ENCODE data around the gene CSAG2.
"Not testable (repeated sequence)": the region's sequence is repeated elsewhere in the genome, so short reads cannot be mapped to it uniquely, and the experiment has no call there.

Gene CSAG2

GRCh38 chrX:152709173-152709572 is at the start of gene CSAG2:
Gene CSAG2 (minus strand): TSS chrX:152709273. CDS start chrX:152709112, 161 bp downstream.
- H4K20me1 ChIP-seq (ENCODE audit: insufficient read depth, low read length); DNase-seq; ATAC-seq (ENCODE audit: insufficient read depth, low read depth); H3K4me2 ChIP-seq (ENCODE audit: insufficient read depth, low read length); H3K4me1 ChIP-seq (ENCODE audit: insufficient read depth, low read length); H3K9ac ChIP-seq (ENCODE audit: low read depth, low read length); H3K79me2 ChIP-seq (ENCODE audit: insufficient read depth, low read length); H3K9me3 ChIP-seq (ENCODE audit: insufficient read depth, low read length, severe bottlenecking); H3K36me3 ChIP-seq (ENCODE audit: insufficient read depth, low read length); H3K4me3 ChIP-seq (ENCODE audit: low read depth in 1 of 2, low read length in 2 of 2); H3K27ac ChIP-seq (ENCODE audit: low read length); H3K27me3 ChIP-seq (ENCODE audit: insufficient read depth, low read length, poor library complexity); H2AFZ ChIP-seq (ENCODE audit: low read depth, low read length): not testable (repeated sequence)

GRCh38 chrX:152754871-152755270 is 45.8 kb upstream of the CSAG2 start:
- not testable (repeated sequence) for H3K79me2 ChIP-seq (ENCODE audit: insufficient read depth, low read length); H3K4me3 ChIP-seq (ENCODE audit: low read depth in 1 of 2, low read length in 2 of 2); H2AFZ ChIP-seq (ENCODE audit: low read depth, low read length); H3K27me3 ChIP-seq (ENCODE audit: insufficient read depth, low read length, poor library complexity); H3K36me3 ChIP-seq (ENCODE audit: insufficient read depth, low read length); DNase-seq; H4K20me1 ChIP-seq (ENCODE audit: insufficient read depth, low read length); H3K4me2 ChIP-seq (ENCODE audit: insufficient read depth, low read length); H3K4me1 ChIP-seq (ENCODE audit: insufficient read depth, low read length); ATAC-seq (ENCODE audit: insufficient read depth, low read depth); H3K27ac ChIP-seq (ENCODE audit: low read length); H3K9me3 ChIP-seq (ENCODE audit: insufficient read depth, low read length, severe bottlenecking); H3K9ac ChIP-seq (ENCODE audit: low read depth, low read length)

- DNase-seq; H3K36me3 ChIP-seq (ENCODE audit: insufficient read depth, low read length); H3K4me3 ChIP-seq (ENCODE audit: low read depth in 1 of 2, low read length in 2 of 2); H3K27ac ChIP-seq (ENCODE audit: low read length); H3K4me1 ChIP-seq (ENCODE audit: insufficient read depth, low read length); H3K4me2 ChIP-seq (ENCODE audit: insufficient read depth, low read length); H4K20me1 ChIP-seq (ENCODE audit: insufficient read depth, low read length); H3K27me3 ChIP-seq (ENCODE audit: insufficient read depth, low read length, poor library complexity); H3K9me3 ChIP-seq (ENCODE audit: insufficient read depth, low read length, severe bottlenecking); H3K9ac ChIP-seq (ENCODE audit: low read depth, low read length); H2AFZ ChIP-seq (ENCODE audit: low read depth, low read length); H3K79me2 ChIP-seq (ENCODE audit: insufficient read depth, low read length); ATAC-seq (ENCODE audit: insufficient read depth, low read depth): not testable (repeated sequence)
Measured at GRCh38 chrX:152753686-152754650, 44.9 kb upstream of the CSAG2 start, which contains the start of gene MAGEA2. Gene MAGEA2 (minus strand): TSS chrX:152753842. CDS start chrX:152751363, 2,479 bp downstream.

GRCh38 chrX:152738560-152738959 is 29.5 kb upstream of the CSAG2 start:
- ATAC-seq (ENCODE audit: insufficient read depth, low read depth) = no peak
- Histone ChIP-seq H3K27me3 (ENCODE audit: insufficient read depth, low read length, poor library complexity) (no peaks in the 10 kb centered on the region), H4K20me1 (ENCODE audit: insufficient read depth, low read length) (no peaks in the 10 kb centered on the region)

GRCh38 chrX:152736528-152736927 is 27.5 kb upstream of the CSAG2 start:
- not testable (repeated sequence) for H3K4me2 ChIP-seq (ENCODE audit: insufficient read depth, low read length); H3K79me2 ChIP-seq (ENCODE audit: insufficient read depth, low read length); H3K9me3 ChIP-seq (ENCODE audit: insufficient read depth, low read length, severe bottlenecking); DNase-seq; H4K20me1 ChIP-seq (ENCODE audit: insufficient read depth, low read length); H3K9ac ChIP-seq (ENCODE audit: low read depth, low read length); H2AFZ ChIP-seq (ENCODE audit: low read depth, low read length); H3K4me3 ChIP-seq (ENCODE audit: low read depth in 1 of 2, low read length in 2 of 2); ATAC-seq (ENCODE audit: insufficient read depth, low read depth); H3K27ac ChIP-seq (ENCODE audit: low read length); H3K4me1 ChIP-seq (ENCODE audit: insufficient read depth, low read length); H3K36me3 ChIP-seq (ENCODE audit: insufficient read depth, low read length); H3K27me3 ChIP-seq (ENCODE audit: insufficient read depth, low read length, poor library complexity)

More at GRCh38 chrX:152738560-152738959, 29.5 kb upstream of the CSAG2 start:
- Histone ChIP-seq H3K27ac (ENCODE audit: low read length) (no peak overlapping the region), H2AFZ (ENCODE audit: low read depth, low read length) (no peak overlapping the region), H3K9me3 (ENCODE audit: insufficient read depth, low read length, severe bottlenecking) (no peaks in the 10 kb centered on the region), H3K9ac (ENCODE audit: low read depth, low read length) (no peak overlapping the region), H3K4me1 (ENCODE audit: insufficient read depth, low read length) (no peaks in the 10 kb centered on the region), H3K36me3 (ENCODE audit: insufficient read depth, low read length) (no peaks in the 10 kb centered on the region), H3K4me3 (ENCODE audit: low read depth in 1 of 2, low read length in 2 of 2) (no peak overlapping the region), H3K79me2 (ENCODE audit: insufficient read depth, low read length) (no peaks in the 10 kb centered on the region), H3K4me2 (ENCODE audit: insufficient read depth, low read length) (no peak overlapping the region)
- TF ChIP-seq EZH2 (IDR thresholded peaks at IDR 0.05; ENCODE audit: borderline replicate concordance, low read depth, low read length, severe bottlenecking) = no peak
- no peak for TF ChIP-seq CTCF (IDR thresholded peaks at IDR 0.05; ENCODE audit: borderline replicate concordance, extremely low read depth, low read length, poor library complexity, severe bottlenecking)
- no peak for DNase-seq

Data from DND-41 (cell line).